HG03571 (cell line): ENCODE data around the gene LNX1.

Source experiments
- ATAC-seq: cut with Tn5 transposase; IDR thresholded peaks from one replicate; pipeline ENCODE4 v1.9.1; 2021; ENCODE audit not compliant: unreplicated experiment

LNX1 gene

DNA sequence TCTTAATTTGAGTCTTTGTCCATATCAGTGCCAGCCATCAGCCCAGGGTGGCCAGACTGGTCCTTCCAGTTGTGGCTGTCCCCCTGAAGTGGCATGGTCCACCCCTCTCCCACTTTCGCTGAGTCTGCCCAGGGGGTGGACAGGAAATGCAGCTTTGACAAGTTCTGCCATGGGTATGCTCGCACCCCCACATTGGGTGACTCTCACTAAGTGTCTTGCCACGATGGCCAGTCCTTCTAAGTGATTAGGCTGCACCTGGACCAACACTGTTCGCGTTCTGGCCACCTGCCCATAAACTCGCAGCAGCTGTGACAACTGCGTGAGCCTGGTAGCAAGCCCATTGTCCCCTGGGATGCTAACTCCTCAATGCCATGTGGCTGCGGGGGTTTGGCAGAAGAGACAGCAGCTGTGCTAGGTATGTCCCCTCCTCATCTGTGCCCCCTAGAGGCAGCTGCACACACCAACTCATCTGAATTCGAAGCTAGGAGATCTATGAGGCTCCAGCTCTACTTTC, 10.0 kb upstream of the LNX1 start:
- peak; percentile 62 for ATAC-seq

DNA sequence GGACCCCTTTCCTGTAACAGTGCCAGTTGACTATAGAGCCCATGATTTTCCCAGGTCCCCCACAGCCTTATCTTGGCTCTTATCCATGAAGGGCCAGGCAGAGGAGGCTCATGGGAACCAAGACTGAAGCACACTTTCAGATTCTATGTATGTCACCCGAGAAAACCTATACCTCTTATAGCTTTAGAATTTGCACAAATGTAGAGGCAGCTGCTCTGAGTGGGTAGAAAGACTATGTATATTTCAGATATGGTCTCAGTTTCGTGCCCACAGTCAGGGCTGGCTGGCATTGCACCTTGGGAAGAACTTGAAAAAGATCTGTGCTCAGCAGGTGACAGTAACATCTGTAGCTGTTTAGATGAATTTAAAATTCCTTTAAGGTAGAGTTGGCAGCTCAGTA, 8.3 kb upstream of the LNX1 start:
- ATAC-seq: no peak

DNA sequence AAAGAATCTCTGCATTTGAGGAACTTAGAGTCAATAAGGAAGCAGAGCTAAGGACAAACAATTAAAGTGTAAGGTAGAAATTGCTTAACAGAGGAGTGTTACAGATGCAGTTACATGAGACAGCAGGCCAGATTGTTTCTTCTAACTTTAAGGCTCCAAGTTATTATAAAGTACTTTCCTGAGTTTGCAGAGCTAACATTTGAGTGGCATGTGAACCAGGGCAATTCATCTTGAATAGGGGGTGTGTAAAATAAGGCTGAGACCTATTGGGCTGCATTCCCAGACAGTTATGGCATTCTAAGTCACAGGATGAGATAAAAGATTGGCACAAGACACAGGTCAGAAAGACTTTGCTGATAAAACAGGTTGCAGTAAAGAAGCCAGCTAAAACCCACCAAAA, 7.6 kb upstream of the LNX1 start:
- ATAC-seq: no peak

- no peak for ATAC-seq
Observed at GRCh38 chr4:53598483-53598882, 7.2 kb upstream of the LNX1 start.

DNA sequence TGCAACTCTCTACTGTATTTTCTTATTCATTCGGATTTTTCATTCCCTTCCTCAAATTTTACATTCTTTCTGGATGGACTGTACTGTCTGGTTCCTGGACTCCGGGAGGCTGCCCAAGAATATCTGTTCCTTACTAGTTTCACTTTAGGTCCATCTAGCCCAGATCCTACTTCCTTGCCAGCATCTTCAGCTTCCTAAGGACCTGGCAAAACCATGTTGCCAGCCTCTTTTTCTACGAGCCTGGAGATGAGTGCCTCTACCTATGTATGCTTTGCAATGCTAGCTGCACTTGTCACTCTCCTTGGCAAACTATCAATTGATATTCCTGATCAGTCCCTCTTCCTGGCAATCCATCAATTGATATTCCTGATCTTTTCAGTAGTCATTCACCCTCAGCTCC, 5.6 kb upstream of the LNX1 start:
- no peak for ATAC-seq

DNA sequence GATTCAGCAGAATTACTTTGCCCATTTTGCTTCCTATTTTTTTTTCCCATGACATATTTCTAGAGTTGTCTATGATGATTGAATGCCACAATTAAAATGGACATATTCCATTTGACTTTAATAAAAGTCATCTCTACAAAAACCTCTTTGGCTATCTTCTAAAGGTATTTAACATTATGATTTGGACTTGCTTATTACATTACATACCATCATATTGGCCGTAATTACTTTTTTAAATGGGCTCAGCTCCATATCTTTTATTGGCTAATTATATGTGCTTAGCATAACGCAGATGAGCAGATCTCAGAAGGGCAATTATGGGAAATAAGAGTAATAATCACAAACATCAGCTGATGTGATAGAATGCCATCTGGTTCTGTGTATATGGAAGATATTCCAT, 4.5 kb upstream of the LNX1 start:
- ATAC-seq: no peak

DNA sequence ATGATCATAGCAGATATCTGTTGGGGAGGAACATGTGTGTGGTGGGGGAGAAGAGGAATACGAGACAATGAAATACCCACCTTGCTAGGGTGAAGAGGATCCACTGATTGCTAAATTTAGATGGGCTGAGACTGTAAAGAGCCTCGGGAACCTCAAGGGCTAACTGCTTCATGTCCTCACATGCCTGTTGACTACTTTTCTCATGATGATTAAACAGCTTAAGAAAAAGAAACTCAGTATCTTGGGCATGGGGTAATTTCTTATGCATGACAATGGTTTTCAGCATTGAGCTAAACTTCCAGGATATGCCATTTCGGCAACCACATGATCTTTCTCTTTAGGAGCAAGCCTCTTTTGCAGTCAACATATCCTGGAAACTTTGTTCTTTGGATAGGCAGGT, 3.9 kb upstream of the LNX1 start:
- ATAC-seq: no peak

DNA sequence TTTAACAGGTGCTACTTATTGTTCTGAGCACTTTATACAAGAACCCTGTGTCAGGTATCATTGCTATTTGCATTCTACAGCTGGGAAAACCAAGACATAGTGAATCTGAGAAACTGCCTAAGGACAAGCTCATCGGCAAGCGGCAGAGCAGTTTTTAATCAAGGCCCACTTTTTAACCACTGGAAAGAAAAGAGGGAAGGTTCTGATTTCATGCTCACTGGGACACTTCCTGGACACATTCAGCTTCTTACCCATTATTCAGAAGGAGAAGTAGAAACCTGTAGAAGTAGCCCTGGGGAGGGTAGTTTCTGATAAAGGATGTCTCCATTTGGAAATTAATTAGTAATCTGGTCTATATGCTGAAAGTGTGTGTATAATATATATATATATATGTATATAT, 2.5 kb upstream of the LNX1 start:
- no peak for ATAC-seq

- ATAC-seq: no peak
Observed at GRCh38 chr4:53592686-53593501, 1.6 kb upstream of the LNX1 start.

DNA sequence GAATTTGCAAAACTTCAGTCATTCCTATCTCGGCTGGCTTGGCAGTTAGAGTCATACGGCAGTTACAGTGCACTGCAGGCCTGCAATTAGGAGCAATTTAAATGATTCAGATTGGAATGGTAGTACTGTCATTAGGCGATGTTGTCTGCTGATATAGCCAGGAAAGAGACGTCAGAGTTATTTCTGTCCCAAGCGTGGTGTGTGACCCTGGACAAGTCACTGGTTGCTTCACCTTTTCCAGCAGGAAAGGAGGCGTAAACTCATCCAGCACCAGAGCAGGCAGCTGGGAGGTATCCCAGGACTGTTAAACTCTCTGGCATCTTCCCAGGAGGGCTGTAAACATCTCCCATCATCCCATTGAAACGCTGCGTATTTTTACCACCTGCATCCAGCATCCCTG, 836 bp upstream of the LNX1 start:
- ATAC-seq: no peak

DNA sequence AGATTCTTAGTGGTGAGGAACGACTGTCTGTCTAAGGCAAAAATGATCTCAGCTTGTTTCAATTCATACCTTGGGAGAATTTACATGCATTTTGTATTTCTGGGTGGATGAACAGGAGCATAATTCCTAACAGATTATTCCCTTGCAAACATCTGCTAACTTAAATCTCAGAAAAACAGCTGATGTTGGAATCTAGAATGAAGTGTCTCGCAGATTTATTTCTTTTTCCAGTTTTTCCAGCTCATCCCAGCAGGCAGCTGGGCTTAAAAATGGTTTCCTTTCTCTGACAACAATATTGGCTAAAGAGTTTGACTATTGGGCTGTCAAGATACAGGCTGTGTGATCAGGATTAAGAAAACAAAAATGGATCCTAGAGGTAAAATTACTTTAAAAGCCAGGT, 1.1 kb downstream of the LNX1 start:
- ATAC-seq: no peak

GRCh38 chr4:53589511-53589910, 1.8 kb downstream of the LNX1 start:
- ATAC-seq: no peak

- no peak for ATAC-seq
Observed at GRCh38 chr4:53587135-53587534, 4.2 kb downstream of the LNX1 start.

DNA sequence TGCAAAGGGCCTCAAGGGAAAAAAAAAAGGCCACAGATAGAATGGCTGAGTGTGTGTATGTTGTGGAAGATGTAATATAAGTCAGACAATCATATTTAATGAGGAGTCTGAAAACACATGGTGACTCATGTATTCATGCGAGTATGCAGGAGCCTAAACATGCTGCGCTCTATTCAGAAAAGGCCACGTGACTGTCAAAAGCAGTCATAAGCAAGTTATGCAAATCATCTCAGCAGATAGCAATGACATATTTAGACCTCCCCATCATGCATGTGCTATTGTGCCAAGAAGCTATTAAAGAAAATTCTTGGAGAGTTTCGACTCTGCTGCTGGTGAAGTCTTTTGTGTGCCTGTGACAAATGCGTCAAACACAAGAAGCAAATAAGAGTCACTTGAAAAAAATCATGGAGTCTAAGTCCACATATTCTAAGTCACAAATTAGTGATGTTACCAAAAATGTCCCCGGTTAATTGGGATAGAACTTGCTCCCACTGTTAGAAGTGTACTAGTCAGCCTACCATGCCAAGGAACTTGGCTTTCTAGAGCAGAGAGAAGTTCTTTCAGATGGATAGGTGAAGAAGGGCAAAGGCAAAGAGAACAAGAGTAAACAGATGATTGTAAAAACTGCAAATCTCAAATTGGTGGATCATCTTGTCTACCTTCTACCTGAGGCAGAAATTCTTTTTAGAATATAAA, 5.0 kb downstream of the LNX1 start:
- no peak for ATAC-seq

GRCh38 chr4:53584658-53585057, 6.6 kb downstream of the LNX1 start:
- ATAC-seq: no peak

DNA sequence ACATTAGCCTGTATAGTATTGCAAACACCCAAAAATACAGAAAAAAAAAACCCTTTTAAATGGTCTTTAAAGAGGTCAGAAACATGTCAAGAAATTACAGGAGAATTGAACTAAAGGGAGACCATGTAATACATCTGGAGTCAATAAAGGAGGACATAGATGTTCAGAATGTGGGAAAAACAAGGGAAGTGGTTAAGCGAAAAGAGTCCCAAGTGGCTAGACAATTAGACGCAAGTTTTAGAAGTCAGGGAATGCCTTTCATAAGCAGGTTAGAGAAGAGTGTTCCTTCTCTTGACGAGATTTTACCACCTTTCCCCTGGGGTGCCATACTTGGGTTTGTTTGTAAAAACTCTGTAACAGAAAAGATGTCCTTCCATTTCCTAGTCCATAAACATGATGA, 7.8 kb downstream of the LNX1 start:
- no peak for ATAC-seq

DNA sequence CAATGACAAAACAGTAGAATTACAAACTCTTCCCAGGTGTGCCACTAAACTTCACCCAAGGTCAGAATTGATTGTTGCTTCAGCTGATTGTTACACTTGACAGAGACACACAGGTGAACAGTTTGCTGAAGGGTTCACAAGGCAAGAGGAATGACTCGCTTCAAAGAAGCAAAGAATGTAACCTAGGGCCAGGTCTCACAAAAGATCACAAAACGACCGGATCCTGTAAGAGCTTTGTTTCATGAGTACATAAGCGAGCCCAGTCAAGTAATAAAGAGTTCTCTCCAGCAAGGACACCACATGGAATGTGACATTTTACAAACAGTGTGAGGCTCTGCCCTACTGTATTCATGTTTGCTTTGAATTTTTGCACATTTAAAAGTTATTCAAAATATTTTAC, 9.1 kb downstream of the LNX1 start:
- no peak for ATAC-seq

- ATAC-seq: no peak
Observed at GRCh38 chr4:53580274-53580673, 11.0 kb downstream of the LNX1 start.

GRCh38 chr4:53579826-53580225, 11.5 kb downstream of the LNX1 start:
- ATAC-seq: no peak

DNA sequence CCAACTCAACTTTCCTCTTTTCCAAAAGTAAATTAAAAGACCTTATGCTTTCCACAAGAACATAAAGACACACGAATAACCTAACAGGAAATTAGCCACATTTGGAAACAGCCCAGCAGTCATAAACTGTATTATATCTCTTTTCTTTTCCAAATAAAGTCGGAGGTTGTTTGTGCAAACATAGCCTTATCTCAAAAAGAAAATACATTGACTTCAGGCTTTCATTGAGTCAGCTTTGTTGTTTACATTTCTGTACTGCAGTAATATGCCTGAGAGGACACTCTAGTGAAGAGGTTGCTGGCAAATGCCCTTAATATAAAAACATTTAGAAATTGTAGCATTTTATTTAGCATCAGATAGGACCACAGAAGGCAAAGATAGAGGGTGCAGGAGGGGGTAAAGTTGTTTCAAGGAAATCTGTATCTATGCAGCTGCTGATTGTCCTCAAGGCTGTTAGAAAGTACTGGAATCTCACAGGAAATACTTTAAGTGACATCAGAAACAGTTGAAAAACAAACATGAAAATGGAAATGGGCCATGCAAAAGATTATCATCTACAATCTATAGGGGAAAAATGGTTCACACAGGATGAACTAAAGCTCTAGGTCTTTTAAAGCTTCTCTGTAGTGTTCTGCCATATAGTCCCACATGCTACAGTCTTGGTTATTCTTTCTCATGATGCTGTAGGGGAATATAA, 14.5 kb downstream of the LNX1 start:
- no peak for ATAC-seq

- no peak for ATAC-seq
Observed at GRCh38 chr4:53576071-53576617, 15.1 kb downstream of the LNX1 start.

DNA sequence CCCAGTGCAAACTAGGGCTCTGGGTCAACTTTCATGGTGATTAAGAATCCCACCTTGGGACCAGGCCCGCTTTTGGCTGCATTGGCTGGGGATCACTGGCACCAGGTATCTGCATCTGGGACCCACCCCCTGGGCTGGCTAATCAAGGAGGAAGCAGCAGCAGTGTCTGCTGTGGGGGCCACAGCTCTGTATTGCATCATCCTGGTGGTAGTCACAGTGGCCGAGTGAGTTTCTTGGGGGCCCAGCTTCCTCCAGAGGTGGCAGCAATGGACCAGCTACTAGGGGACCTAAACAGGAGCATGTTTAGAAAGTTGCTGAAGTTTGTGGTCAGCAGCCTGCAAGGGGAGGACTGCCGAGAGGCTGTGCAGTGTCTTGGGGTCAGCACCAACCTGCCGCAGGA, 15.7 kb downstream of the LNX1 start:
- no peak for ATAC-seq
